Measurements from ENCODE around the gene MTHFR.

DNA sequence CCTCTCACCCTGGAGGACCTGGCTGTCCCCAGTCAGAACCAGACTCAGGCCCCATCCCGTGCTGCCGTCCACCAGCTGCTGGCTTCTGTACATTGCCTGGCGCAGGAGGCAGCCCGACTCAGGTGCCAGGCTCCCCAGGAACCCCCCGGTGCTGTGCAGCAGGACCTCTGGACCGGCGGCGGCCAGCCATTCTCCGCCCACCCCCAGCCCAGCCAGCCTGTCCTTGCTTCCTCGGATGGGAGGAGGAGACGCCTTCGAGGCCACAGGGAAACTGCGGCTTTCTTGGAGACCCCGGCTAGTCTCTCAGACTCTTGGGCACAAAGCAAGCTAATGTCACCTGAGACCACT is 39.4 kb downstream of the MTHFR start:
- TF ChIP-seq POLR2A (IDR thresholded peaks at IDR 0.05), result no peak
- TF ChIP-seq, protein P1, sequence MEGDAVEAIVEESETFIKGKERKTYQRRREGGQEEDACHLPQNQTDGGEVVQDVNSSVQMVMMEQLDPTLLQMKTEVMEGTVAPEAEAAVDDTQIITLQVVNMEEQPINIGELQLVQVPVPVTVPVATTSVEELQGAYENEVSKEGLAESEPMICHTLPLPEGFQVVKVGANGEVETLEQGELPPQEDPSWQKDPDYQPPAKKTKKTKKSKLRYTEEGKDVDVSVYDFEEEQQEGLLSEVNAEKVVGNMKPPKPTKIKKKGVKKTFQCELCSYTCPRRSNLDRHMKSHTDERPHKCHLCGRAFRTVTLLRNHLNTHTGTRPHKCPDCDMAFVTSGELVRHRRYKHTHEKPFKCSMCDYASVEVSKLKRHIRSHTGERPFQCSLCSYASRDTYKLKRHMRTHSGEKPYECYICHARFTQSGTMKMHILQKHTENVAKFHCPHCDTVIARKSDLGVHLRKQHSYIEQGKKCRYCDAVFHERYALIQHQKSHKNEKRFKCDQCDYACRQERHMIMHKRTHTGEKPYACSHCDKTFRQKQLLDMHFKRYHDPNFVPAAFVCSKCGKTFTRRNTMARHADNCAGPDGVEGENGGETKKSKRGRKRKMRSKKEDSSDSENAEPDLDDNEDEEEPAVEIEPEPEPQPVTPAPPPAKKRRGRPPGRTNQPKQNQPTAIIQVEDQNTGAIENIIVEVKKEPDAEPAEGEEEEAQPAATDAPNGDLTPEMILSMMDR (IDR thresholded peaks at IDR 0.05), result no peak

Measured in vagina (tissue), 2 donors.